ENCODE measurements around the gene B4GAT1.
A peak's percentile ranks its signal among the peaks of the same experiment; 100 is the strongest.
"Not testable (repeated sequence)": the region's sequence is repeated elsewhere in the genome, so short reads cannot be mapped to it uniquely, and the experiment has no call there.

Gene B4GAT1

DNA sequence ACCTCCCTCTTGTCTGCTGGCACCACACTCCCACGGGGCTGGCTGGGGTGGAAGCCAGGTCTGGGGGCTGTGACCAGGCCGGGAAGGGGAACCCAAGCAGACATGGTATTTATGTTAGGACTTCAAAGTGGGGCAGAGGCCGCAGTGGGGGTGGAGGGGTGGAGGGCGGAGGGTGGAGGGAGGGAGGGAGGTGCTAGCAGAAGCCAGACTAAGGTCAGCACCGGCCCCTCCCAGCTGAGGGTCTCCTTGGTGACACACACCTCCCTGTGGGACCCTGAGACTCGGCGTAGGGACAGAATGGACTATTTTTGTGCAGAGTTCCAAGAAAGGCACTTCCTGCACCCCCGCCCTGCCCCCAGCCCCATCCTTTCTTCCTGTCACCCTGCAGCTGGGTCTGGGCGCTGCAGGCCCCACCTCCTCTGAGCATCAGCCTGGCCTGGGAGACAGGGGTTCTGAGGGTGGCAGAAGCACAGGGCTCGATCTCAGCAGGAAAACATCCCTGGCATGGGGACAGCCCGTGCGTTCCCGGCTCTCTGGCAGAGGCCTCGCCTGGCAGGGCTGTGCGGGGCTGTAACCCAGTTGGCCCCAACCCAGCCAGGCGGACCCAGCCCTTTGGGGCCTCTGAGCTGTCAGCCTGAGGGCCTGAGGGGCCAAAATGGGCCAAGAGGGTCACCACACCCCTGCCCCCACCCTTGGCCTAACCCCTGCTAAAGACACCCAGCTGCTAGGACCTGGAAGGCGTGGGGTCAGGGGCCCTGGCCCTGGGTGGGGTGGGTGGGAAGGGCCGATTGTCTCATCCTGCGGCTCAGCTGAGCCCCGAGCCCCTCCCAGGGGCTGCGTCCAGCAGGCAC, 20.9 kb downstream of the B4GAT1 start:
- FAIRE-seq (no peak), DNase-seq (ENCODE audit: insufficient read length, low spot score) (no peak)
- TF ChIP-seq PAX5 (IDR thresholded peaks at IDR 0.05; ENCODE audit: insufficient read depth, low read length, severe bottlenecking) (no peak), POU2F2 (IDR thresholded peaks at IDR 0.05; ENCODE audit: low read depth, low read length) (no peak), POLR2AphosphoS5 (IDR thresholded peaks at IDR 0.05; ENCODE audit: low read depth, low read length) (no peak), SPI1 (IDR thresholded peaks at IDR 0.05; ENCODE audit: low read depth, low read length) (no peak), POLR2A (IDR thresholded peaks at IDR 0.05; ENCODE audit: low read depth, low read length) (no peak), TAF1 (IDR thresholded peaks at IDR 0.05; ENCODE audit: low read depth, low read length) (no peak)

DNA sequence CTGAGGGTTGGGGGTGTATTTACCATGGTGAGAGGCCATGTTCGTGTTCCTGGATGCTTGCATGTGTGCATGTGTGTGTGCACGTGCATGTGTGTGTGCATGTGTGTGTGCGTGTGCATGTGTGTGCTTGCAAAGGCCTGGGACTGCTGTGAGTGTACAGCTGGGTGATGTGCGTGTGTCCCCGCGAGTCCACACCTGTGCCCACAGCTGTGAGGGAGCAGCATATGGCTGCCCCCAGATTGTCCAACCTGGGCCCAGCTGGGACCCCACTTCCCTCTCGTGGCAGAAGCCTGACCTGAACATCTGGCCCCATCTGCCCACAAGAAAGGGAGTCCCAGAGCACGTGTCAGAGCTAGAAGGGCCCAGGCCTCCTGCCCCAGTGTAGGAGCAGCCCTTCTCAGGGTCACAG, 22.2 kb downstream of the B4GAT1 start:
- DNase-seq (ENCODE audit: insufficient read length, low spot score) (no peak), FAIRE-seq (peak; percentile 48)
- TF ChIP-seq TAF1 (IDR thresholded peaks at IDR 0.05; ENCODE audit: low read depth, low read length) (no peak), POLR2A (IDR thresholded peaks at IDR 0.05; ENCODE audit: low read depth, low read length) (no peak), POLR2AphosphoS5 (IDR thresholded peaks at IDR 0.05; ENCODE audit: low read depth, low read length) (no peak), SPI1 (IDR thresholded peaks at IDR 0.05; ENCODE audit: low read depth, low read length) (no peak), POU2F2 (IDR thresholded peaks at IDR 0.05; ENCODE audit: low read depth, low read length) (no peak), PAX5 (IDR thresholded peaks at IDR 0.05; ENCODE audit: insufficient read depth, low read length, severe bottlenecking) (no peak)

DNA sequence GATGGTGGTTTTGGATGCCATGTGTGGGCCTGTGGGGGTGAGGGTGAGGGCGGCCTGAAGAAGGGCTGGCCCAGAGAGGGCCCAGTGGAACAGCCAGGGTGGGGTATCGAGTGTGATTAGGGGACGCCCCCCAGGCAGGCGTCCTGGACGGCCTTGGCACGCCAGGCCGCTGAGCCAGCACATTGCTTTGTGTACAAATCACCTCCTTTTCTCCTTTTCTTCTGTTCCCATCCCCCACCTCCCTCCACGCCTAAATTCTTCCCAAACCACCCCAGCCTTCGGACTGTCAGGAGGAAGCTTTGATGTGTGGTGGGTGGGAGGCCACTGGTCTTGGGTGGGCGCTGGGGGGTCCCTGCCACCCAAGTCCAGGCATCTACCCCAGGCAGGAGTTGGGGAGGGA, 22.8 kb downstream of the B4GAT1 start:
- no peak for TF ChIP-seq SPI1 (IDR thresholded peaks at IDR 0.05; ENCODE audit: low read depth, low read length)
- TF ChIP-seq POU2F2 (IDR thresholded peaks at IDR 0.05; ENCODE audit: low read depth, low read length) = no peak
- TF ChIP-seq PAX5 (IDR thresholded peaks at IDR 0.05; ENCODE audit: insufficient read depth, low read length, severe bottlenecking) = no peak
- TF ChIP-seq TAF1 (IDR thresholded peaks at IDR 0.05; ENCODE audit: low read depth, low read length) = no peak
- no peak for TF ChIP-seq POLR2AphosphoS5 (IDR thresholded peaks at IDR 0.05; ENCODE audit: low read depth, low read length)
- no peak for TF ChIP-seq POLR2A (IDR thresholded peaks at IDR 0.05; ENCODE audit: low read depth, low read length)
- no peak for DNase-seq (ENCODE audit: insufficient read length, low spot score)
- no peak for FAIRE-seq

DNA sequence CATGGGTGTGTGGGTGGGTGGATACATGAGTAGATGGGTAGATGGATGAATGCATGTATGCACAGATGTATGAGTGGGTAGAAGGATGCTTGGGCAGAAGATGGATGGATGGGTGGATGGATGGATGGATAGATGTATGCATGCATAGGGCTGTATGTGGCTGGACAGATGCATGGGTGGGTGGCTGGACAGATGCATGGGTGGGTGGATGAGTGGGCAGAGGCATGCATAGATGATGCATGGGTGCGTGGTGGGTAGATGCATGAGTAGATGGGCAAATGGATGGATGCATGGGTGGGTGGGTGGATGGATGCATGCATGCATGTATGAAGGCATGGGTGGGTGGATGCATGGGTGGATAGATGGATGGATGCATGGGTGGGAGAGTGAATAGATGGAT, 23.7 kb downstream of the B4GAT1 start:
- DNase-seq (ENCODE audit: insufficient read length, low spot score) = no peak

DNA sequence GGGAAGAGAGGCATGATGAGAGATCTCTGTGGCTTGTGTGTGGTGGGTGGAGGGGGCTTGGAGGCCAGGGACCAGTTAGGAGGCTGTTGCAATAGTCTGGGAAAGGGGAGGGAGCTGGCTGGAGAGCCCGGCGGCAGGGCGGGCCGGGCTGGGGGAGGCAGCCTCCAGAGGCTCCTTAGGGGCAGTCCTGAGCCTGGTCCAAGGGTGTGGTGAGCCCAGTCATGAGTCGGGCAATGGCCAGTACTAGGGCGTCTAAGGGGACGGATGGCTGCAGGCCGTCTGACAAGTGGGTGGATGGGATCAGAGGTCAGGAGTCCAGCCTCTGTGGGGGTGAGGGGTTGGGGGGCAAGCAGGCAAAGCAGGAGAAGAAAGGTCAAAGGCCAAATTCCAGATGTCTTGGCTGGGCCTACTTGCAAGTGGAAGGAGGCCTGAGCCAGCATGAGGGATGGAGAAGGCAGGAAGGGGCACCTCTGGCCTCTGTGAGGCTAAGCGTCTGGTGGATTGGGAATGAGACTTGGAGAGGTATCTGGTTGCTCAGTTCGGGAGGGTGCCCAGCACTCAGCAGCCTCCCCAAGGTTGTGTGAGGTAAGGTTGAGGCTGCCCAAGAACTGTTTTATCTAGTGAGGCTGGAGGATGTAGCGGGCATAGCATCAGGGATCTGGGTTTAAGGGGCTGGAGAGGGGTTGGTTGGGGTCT, 24.5 kb downstream of the B4GAT1 start:
- TF ChIP-seq TAF1 (IDR thresholded peaks at IDR 0.05; ENCODE audit: low read depth, low read length) = no peak
- TF ChIP-seq PAX5 (IDR thresholded peaks at IDR 0.05; ENCODE audit: insufficient read depth, low read length, severe bottlenecking) = no peak
- FAIRE-seq (no peak), DNase-seq (ENCODE audit: insufficient read length, low spot score) (no peak)

More for the DNA sequence above, 23.7 kb downstream of the B4GAT1 start:
- TF ChIP-seq SPI1 (IDR thresholded peaks at IDR 0.05; ENCODE audit: low read depth, low read length) (no peak), TAF1 (IDR thresholded peaks at IDR 0.05; ENCODE audit: low read depth, low read length) (no peak), POU2F2 (IDR thresholded peaks at IDR 0.05; ENCODE audit: low read depth, low read length) (no peak), PAX5 (IDR thresholded peaks at IDR 0.05; ENCODE audit: insufficient read depth, low read length, severe bottlenecking) (no peak)
- FAIRE-seq = no peak

DNA sequence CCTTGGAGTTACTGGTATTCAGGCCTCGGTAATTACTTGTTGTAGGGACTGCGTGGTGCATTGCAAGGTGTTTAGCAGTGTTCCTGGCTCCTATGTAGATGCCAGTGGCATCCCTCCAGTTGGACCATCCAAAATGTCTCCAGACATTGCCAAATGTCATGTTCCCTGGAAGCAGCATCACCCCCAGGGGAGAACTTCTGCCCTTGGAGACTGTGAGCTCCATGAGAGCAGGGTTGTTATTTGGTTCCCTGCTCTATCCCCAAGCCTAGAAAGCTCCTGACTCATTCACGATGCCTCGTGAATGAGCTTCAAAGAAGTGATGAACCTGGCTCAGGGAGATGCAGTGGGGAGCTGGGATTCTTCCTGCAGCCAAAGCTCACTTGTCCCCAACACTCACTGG, 25.8 kb downstream of the B4GAT1 start:
- no peak for FAIRE-seq
- TF ChIP-seq PAX5 (IDR thresholded peaks at IDR 0.05; ENCODE audit: insufficient read depth, low read length, severe bottlenecking) = no peak
- no peak for TF ChIP-seq SPI1 (IDR thresholded peaks at IDR 0.05; ENCODE audit: low read depth, low read length)
- TF ChIP-seq POLR2AphosphoS5 (IDR thresholded peaks at IDR 0.05; ENCODE audit: low read depth, low read length) = no peak
- no peak for TF ChIP-seq TAF1 (IDR thresholded peaks at IDR 0.05; ENCODE audit: low read depth, low read length)
- TF ChIP-seq POLR2A (IDR thresholded peaks at IDR 0.05; ENCODE audit: low read depth, low read length) = no peak
- TF ChIP-seq POU2F2 (IDR thresholded peaks at IDR 0.05; ENCODE audit: low read depth, low read length) = no peak
- no peak for DNase-seq (ENCODE audit: insufficient read length, low spot score)

DNA sequence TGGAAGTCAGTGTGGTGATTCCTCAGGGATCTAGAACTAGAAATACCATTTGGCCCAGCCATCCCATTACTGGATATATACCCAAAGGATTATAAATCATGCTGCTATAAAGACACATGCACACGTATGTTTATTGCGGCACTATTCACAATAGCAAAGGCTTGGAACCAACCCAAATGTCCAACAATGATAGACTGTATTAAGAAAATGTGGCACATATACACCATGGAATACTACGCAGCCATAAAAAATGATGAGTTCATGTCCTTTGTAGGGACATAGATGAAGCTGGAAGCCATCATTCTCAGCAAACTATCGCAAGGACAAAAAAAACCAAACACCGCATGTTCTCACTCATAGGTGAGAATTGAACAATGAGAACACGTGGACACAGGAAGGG, 26.7 kb downstream of the B4GAT1 start:
- not testable (repeated sequence) for FAIRE-seq; DNase-seq (ENCODE audit: insufficient read length, low spot score)

DNA sequence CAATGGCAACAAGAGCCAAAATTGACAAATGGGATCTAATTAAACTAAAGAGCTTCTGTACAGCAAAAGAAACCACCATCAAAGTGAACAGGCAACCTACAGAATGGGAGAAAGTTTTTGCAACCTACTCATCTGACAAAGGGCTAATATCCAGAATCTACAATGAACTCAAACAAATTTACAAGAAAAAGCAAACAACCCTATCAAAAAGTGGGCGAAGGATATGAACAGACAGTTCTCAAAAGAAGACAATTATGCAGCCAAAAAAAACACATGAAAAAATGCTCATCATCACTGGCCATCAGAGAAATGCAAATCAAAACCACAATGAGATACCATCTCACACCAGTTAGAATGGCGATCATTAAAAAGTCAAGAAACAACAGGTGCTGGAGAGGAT, 27.1 kb downstream of the B4GAT1 start:
- not testable (repeated sequence) for FAIRE-seq

DNA sequence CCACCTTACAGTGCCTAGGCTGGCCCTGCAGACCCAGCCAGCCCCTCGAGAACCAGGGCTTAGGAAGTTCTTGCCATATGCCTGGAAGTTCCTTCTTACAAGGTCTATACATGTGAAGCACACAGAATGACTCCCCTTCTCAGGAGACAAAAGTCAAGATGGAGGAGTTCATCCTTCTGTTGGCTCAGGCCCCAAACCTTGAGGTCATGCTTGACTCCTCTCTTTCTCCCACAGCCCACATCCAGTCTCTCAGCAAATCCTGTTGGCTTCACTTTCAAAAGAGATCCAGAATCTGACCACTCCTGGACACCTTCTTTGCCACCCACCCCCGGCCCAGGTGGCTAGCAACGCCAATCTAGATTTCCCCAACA, 28.8 kb downstream of the B4GAT1 start:
- FAIRE-seq (no peak), DNase-seq (ENCODE audit: insufficient read length, low spot score) (no peak)
- TF ChIP-seq PAX5 (IDR thresholded peaks at IDR 0.05; ENCODE audit: insufficient read depth, low read length, severe bottlenecking) = no peak
- no peak for TF ChIP-seq POLR2AphosphoS5 (IDR thresholded peaks at IDR 0.05; ENCODE audit: low read depth, low read length)
- no peak for TF ChIP-seq POLR2A (IDR thresholded peaks at IDR 0.05; ENCODE audit: low read depth, low read length)
- TF ChIP-seq POU2F2 (IDR thresholded peaks at IDR 0.05; ENCODE audit: low read depth, low read length) = no peak
- TF ChIP-seq TAF1 (IDR thresholded peaks at IDR 0.05; ENCODE audit: low read depth, low read length) = no peak
- no peak for TF ChIP-seq SPI1 (IDR thresholded peaks at IDR 0.05; ENCODE audit: low read depth, low read length)

More for the DNA sequence above, 27.1 kb downstream of the B4GAT1 start:
- DNase-seq (ENCODE audit: insufficient read length, low spot score) = not testable (repeated sequence)
